ENCODE results near the gene ATP8B1.

DNA sequence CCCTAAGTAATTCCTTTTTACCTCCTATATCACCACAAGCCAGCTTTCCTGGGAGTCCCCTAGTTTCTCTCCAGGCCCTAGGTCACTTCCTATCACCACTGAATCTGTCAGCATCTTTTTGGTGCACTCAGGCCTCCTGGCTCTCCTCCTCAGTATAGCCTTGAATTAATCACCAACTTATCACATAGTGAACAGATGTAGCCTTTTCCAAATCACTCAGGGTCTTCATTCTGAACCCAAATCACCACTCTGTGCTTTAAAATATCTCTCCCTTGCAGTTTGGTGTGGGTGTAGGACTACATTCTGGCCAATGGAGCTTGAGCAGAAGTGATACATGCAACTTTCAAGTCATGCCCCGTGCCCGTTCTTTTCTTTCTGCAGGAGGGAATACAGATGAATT is 29.6 kb upstream of the ATP8B1 start:
- TF ChIP-seq TCF12 (IDR thresholded peaks at IDR 0.05; ENCODE audit: low read depth) = no peak
- TF ChIP-seq, protein P1, sequence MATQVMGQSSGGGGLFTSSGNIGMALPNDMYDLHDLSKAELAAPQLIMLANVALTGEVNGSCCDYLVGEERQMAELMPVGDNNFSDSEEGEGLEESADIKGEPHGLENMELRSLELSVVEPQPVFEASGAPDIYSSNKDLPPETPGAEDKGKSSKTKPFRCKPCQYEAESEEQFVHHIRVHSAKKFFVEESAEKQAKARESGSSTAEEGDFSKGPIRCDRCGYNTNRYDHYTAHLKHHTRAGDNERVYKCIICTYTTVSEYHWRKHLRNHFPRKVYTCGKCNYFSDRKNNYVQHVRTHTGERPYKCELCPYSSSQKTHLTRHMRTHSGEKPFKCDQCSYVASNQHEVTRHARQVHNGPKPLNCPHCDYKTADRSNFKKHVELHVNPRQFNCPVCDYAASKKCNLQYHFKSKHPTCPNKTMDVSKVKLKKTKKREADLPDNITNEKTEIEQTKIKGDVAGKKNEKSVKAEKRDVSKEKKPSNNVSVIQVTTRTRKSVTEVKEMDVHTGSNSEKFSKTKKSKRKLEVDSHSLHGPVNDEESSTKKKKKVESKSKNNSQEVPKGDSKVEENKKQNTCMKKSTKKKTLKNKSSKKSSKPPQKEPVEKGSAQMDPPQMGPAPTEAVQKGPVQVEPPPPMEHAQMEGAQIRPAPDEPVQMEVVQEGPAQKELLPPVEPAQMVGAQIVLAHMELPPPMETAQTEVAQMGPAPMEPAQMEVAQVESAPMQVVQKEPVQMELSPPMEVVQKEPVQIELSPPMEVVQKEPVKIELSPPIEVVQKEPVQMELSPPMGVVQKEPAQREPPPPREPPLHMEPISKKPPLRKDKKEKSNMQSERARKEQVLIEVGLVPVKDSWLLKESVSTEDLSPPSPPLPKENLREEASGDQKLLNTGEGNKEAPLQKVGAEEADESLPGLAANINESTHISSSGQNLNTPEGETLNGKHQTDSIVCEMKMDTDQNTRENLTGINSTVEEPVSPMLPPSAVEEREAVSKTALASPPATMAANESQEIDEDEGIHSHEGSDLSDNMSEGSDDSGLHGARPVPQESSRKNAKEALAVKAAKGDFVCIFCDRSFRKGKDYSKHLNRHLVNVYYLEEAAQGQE (IDR thresholded peaks at IDR 0.05; ENCODE audit: low read depth) = no peak
- TF ChIP-seq RAD21 (IDR thresholded peaks at IDR 0.05; ENCODE audit: low read depth) = no peak
- TF ChIP-seq TEAD4 (IDR thresholded peaks at IDR 0.05) = no peak
- no peak for TF ChIP-seq TAF1 (IDR thresholded peaks at IDR 0.05; ENCODE audit: low read depth)
- TF ChIP-seq EP300 (IDR thresholded peaks at IDR 0.05; ENCODE audit: borderline replicate concordance) = no peak
- TF ChIP-seq, protein P2, sequence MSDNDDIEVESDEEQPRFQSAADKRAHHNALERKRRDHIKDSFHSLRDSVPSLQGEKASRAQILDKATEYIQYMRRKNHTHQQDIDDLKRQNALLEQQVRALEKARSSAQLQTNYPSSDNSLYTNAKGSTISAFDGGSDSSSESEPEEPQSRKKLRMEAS (IDR thresholded peaks at IDR 0.05) = no peak
- no peak for TF ChIP-seq NFIC (IDR thresholded peaks at IDR 0.05)
- TF ChIP-seq CREB1 (IDR thresholded peaks at IDR 0.05; ENCODE audit: low read depth) = no peak
- TF ChIP-seq CEBPB (IDR thresholded peaks at IDR 0.05) = no peak
- TF ChIP-seq, protein P3, sequence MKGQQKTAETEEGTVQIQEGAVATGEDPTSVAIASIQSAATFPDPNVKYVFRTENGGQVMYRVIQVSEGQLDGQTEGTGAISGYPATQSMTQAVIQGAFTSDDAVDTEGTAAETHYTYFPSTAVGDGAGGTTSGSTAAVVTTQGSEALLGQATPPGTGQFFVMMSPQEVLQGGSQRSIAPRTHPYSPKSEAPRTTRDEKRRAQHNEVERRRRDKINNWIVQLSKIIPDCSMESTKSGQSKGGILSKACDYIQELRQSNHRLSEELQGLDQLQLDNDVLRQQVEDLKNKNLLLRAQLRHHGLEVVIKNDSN (IDR thresholded peaks at IDR 0.05) = no peak
- TF ChIP-seq YY1 (IDR thresholded peaks at IDR 0.05; ENCODE audit: low read depth) = no peak

Data from Ishikawa (cell line).